Body of pancreas (tissue), 4 donors: Measurements from ENCODE around the gene PTGDS. TPM values are rescaled to one million over a fixed set of nuclear protein-coding genes. Genes with fewer than 3 reads are reported as not detected.

Experiments
- ATAC-seq: fragments of 150-250 bp; one replicate; pipeline ENCODE4 v1.9.1; 2016
- DNase-seq, 4 donors: peaks; one replicate each; pipeline ENCODE4 v3.0.0-alpha.2; 2019
- H3K27ac ChIP-seq, 4 donors: fragments of 200-600 bp; sonication (generic); 1 replicate in 3 of 4; 2 replicates in 1 of 4; pipeline versions ENCODE4 v1.5.1 to v1.6.1; 2016 to 2019; ENCODE audit warnings: mild to moderate bottlenecking in 1 of 4, mixed read lengths in 1 of 4, moderate library complexity in 1 of 4
- H3K27me3 ChIP-seq, 2 donors: fragments of 200-600 bp; sonication (generic); one replicate each; pipeline ENCODE4 v1.6.0; 2016; ENCODE audit warnings: mild to moderate bottlenecking in 1 of 2
- H3K36me3 ChIP-seq, 2 donors: fragments of 200-600 bp; sonication (generic); replicated peaks in 1 of 2; 2 replicates each; pipeline ENCODE4 v1.5.1; 2016; ENCODE audit warnings: low read depth in 2 of 2; ENCODE audit not compliant: insufficient read depth in 1 of 2
- H3K4me1 ChIP-seq: fragments of 200-600 bp; sonication (generic); one replicate; pipeline ENCODE4 v1.6.0; 2016
- H3K4me3 ChIP-seq, 2 donors: fragments of 200-600 bp; sonication (generic); 1 replicate in 1 of 2; 2 replicates in 1 of 2; pipeline ENCODE4 v1.5.1; 2016 to 2019
- H3K9me3 ChIP-seq, 3 donors: fragments of 200-600 bp; sonication (generic); 1 replicate in 2 of 3; 2 replicates in 1 of 3; pipeline ENCODE4 v1.5.1; 2016
- POLR2A ChIP-seq, 3 donors: fragments of 450-650 bp; IDR thresholded peaks; one replicate each; pipeline ENCODE4 v1.6.1; 2016; ENCODE audit warnings: antibody characterized with exemption in 3 of 3, mild to moderate bottlenecking in 2 of 3
- WGBS, 2 donors: methylation state at CpG; one replicate each; pipeline ENCODE4 v1.1.5; 2017; 5-methylcytosine and 5-hydroxymethylcytosine counted together
- intact Hi-C: fragments of 100-400 bp; cut with DNase I; formaldehyde crosslinking; loops from one replicate; pipeline ENCODE4 v1.15.1; 2023
- total RNA-seq, 2 donors: library from RNA; depleted of rRNA; stranded (reverse); fragments of >200 nt; gene quantifications; one replicate each; pipeline ENCODE4 v1.1.0, GENCODE V29; 2016
- TF ChIP-seq, protein P1 (sequence below), 7 experiments: fragments of 450-650 bp in 4 of 7; fragments of 200-600 bp in 3 of 7; sonication (generic) in 3 of 7; IDR thresholded peaks; one replicate each; pipeline ENCODE4 v1.5.1; 2016 to 2019; ENCODE audit warnings: antibody characterized with exemption in 7 of 7

Gene PTGDS
- total RNA-seq, 2 donors from 2014 or later: 17.8 to 48.0 TPM

DNA sequence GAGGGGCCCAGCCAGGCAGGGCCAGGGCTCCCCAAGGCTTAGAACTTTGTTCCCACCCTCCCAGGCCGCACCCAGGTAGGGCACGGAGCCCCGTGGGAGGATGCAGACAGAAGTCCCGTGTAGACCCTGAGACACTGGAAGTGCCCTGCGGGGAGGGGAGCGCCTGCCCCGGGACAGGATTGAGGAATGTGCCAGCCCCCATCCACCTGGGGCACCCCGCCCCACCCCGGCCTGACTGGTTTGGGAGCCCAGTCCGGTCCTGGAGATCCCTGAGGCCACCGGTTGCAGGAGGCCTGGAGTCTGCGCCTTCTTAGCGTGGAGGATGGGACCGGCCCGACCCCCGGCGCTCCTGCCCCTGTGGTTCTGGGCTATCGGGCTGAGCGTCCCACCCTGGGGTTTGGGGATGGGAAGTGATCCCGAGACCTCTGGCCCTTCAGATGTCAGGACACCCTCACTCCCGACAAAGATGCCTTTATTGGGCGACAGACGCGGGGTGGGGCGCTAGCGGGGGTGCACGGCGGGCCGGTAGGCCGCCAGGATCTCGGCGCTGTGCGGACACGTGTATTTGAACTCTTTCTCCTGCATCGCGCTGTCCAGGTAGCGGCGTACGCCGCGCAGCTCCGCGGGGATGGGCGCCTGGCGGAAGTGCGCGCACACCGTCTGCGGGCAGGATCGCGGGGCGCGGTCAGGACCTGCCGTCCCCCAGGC lies 17.0 kb downstream of the PTGDS start:
- H3K4me3 ChIP-seq: no peak overlapping the region
- no peak for ATAC-seq

DNA sequence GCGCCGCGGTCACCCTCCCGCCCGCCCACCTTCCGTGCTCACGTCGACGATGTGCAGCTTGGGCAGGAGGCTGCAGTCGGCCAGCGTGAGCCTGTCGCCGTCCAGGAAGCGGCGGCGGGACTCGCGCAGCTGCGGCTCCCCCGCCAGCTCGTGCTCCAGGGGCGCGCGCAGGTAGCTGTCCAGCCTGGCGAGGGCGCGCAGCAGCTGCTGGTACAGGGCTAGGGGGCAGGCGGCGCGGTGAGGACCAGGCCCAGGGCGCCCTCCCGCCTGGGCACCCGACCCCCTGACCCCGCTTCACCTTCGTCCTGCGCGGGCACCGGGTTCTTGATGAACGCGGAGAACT lies 17.6 kb downstream of the PTGDS start:
- 51 to 57% methylated on average over 13 of the region's 40 CpGs for WGBS, 2 donors
- Histone ChIP-seq H3K4me3 (no peak overlapping the region), H3K9me3 (no peaks in the 10 kb centered on the region), H3K27ac (no peak overlapping the region), H3K27me3 (no peaks in the 10 kb centered on the region), H3K4me1 (peaks cover 35% of the 10 kb centered on the region), H3K36me3 (no peaks in the 10 kb centered on the region)
- TF ChIP-seq POLR2A (IDR thresholded peaks at IDR 0.05): no peak
- TF ChIP-seq, protein P1, sequence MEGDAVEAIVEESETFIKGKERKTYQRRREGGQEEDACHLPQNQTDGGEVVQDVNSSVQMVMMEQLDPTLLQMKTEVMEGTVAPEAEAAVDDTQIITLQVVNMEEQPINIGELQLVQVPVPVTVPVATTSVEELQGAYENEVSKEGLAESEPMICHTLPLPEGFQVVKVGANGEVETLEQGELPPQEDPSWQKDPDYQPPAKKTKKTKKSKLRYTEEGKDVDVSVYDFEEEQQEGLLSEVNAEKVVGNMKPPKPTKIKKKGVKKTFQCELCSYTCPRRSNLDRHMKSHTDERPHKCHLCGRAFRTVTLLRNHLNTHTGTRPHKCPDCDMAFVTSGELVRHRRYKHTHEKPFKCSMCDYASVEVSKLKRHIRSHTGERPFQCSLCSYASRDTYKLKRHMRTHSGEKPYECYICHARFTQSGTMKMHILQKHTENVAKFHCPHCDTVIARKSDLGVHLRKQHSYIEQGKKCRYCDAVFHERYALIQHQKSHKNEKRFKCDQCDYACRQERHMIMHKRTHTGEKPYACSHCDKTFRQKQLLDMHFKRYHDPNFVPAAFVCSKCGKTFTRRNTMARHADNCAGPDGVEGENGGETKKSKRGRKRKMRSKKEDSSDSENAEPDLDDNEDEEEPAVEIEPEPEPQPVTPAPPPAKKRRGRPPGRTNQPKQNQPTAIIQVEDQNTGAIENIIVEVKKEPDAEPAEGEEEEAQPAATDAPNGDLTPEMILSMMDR (IDR thresholded peaks at IDR 0.05): no peak
- DNase-seq (no peak), ATAC-seq (no peak)
- intact Hi-C loops: no loop called here

More for the DNA sequence above, 17.0 kb downstream of the PTGDS start:
- intact Hi-C loops: no loop called here
- WGBS, 2 donors: 81 to 82% methylated on average over 25 to 32 of the region's 54 CpGs
- peaks cover 35% of the 10 kb centered on the region for H3K4me1 ChIP-seq
- TF ChIP-seq POLR2A (IDR thresholded peaks at IDR 0.05): no peak
- TF ChIP-seq, protein P1 (IDR thresholded peaks at IDR 0.05): no peak
- no peak for DNase-seq
- no peaks in the 10 kb centered on the region for H3K27me3 ChIP-seq
- H3K36me3 ChIP-seq: no peaks in the 10 kb centered on the region
- no peaks in the 10 kb centered on the region for H3K9me3 ChIP-seq
- H3K27ac ChIP-seq: no peak overlapping the region

- DNase-seq (no peak), ATAC-seq (no peak)
- Histone ChIP-seq H3K9me3 (no peaks in the 10 kb centered on the region), H3K4me3 (no peak overlapping the region), H3K36me3 (no peaks in the 10 kb centered on the region), H3K27me3 (no peaks in the 10 kb centered on the region), H3K4me1 (peaks cover 35% of the 10 kb centered on the region), H3K27ac (no peak overlapping the region)
- TF ChIP-seq, protein P1 (IDR thresholded peaks at IDR 0.05): no peak
- 37 to 42% methylated on average over 12 to 27 of the region's 30 CpGs for WGBS, 2 donors
- intact Hi-C loops: no loop called here
Observed at GRCh38 chr9:136995362-136995761, 18.1 kb downstream of the PTGDS start.

- H3K4me1 ChIP-seq: peaks cover 35% of the 10 kb centered on the region
- H3K36me3 ChIP-seq: no peaks in the 10 kb centered on the region
- peak in 2 of 4 donors; percentile 45 to 53 for DNase-seq
- intact Hi-C loops: no loop called here
- 29 to 39% methylated on average over 3 to 7 of the region's 12 CpGs for WGBS, 2 donors
- no peaks in the 10 kb centered on the region for H3K27me3 ChIP-seq
- no peak overlapping the region for H3K27ac ChIP-seq
- no peak overlapping the region for H3K4me3 ChIP-seq
- TF ChIP-seq, protein P1 (IDR thresholded peaks at IDR 0.05): no peak
- TF ChIP-seq POLR2A (IDR thresholded peaks at IDR 0.05): no peak
- ATAC-seq: no peak
- no peaks in the 10 kb centered on the region for H3K9me3 ChIP-seq
Observed at GRCh38 chr9:136995772-136996311, 18.5 kb downstream of the PTGDS start.
